Spleen (tissue), 11 donors: ENCODE measurements around the gene MEGF6. TPM values are rescaled to one million over a fixed set of nuclear protein-coding genes. Genes with fewer than 3 reads are reported as not detected.

Experiments used
- DNase-seq: peaks from one replicate; pipeline ENCODE4 v3.0.0-alpha.2; 2020
- H3K27ac ChIP-seq, 8 donors: fragments of 200-600 bp; sonication (generic) in 7 of 8; 1 replicate in 4 of 8; 2 replicates in 4 of 8; pipeline versions ENCODE4 v1.5.0 to v1.8.0; 2016 to 2021; ENCODE audit warnings: inconsistent platforms in 4 of 8, mild to moderate bottlenecking in 4 of 8, moderate library complexity in 1 of 8
- H3K27me3 ChIP-seq, 7 donors: fragments of 200-600 bp; sonication (generic) in 6 of 7; replicated peaks in 1 of 7; 1 replicate in 4 of 7; 2 replicates in 3 of 7; pipeline versions ENCODE4 v1.5.0 to v1.8.0; 2016 to 2021; ENCODE audit warnings: inconsistent platforms in 3 of 7, mild to moderate bottlenecking in 1 of 7
- H3K36me3 ChIP-seq, 6 donors: fragments of 200-600 bp; sonication (generic) in 5 of 6; 1 replicate in 4 of 6; 2 replicates in 2 of 6; pipeline versions ENCODE4 v1.5.0 to v1.8.0; 2016 to 2021; ENCODE audit warnings: inconsistent platforms in 2 of 6
- H3K4me1 ChIP-seq, 6 donors: fragments of 200-600 bp; sonication (generic) in 5 of 6; 1 replicate in 3 of 6; 2 replicates in 3 of 6; pipeline versions ENCODE4 v1.5.0 to v1.8.0; 2016 to 2021; ENCODE audit warnings: inconsistent platforms in 3 of 6
- H3K4me3 ChIP-seq, 8 donors: fragments of 200-600 bp; sonication (generic) in 7 of 8; 1 replicate in 4 of 8; 2 replicates in 4 of 8; pipeline versions ENCODE4 v1.5.0 to v1.8.0; 2016 to 2021; ENCODE audit warnings: inconsistent platforms in 4 of 8, mild to moderate bottlenecking in 4 of 8, moderate library complexity in 2 of 8
- H3K9me3 ChIP-seq, 8 donors: fragments of 200-600 bp; sonication (generic) in 7 of 8; 1 replicate in 4 of 8; 2 replicates in 4 of 8; pipeline versions ENCODE4 v1.5.0 to v1.8.0; 2016 to 2021; ENCODE audit warnings: inconsistent platforms in 4 of 8
- CTCF ChIP-seq, 11 experiments: fragments of 200-600 bp in 7 of 11; fragments of 450-650 bp in 4 of 11; sonication (generic) in 4 of 11; IDR thresholded peaks in 8 of 11; conservative IDR thresholded peaks in 3 of 11; 1 replicate in 7 of 11; 2 replicates in 4 of 11; pipeline versions ENCODE4 v1.4.0 to v1.8.0; 2016 to 2021; ENCODE audit warnings: antibody characterized with exemption in 11 of 11, inconsistent platforms in 4 of 11, mild to moderate bottlenecking in 1 of 11
- POLR2A ChIP-seq, 3 donors: fragments of 450-650 bp; IDR thresholded peaks; one replicate each; pipeline ENCODE4 v1.5.1; 2017; ENCODE audit warnings: antibody characterized with exemption in 3 of 3, mild to moderate bottlenecking in 1 of 3
- POLR2AphosphoS5 ChIP-seq, 3 donors: sonication (generic); formaldehyde crosslinking; IDR thresholded peaks; one replicate each; pipeline ENCODE4 v1.5.1; 2017; ENCODE audit warnings: antibody characterized with exemption in 3 of 3
- WGBS, 5 donors: extraction: QIAGEN DNeasy Blood & Tissue Kit in 3 of 5; methylation state at CpG; one replicate each; pipeline versions ENCODE4 v1.1.5 to v1.1.7; 2013 to 2018; 5-methylcytosine and 5-hydroxymethylcytosine counted together
- intact Hi-C: fragments of 100-400 bp; cut with DNase I; formaldehyde crosslinking; loops from one replicate; pipeline ENCODE4 v1.15.0; 2023; ENCODE audit warnings: low total_unique reads
- polyA plus RNA-seq, 3 donors: library from polyadenylated mRNA; stranded (reverse); fragments of 200-250 nt; gene quantifications; one replicate each; pipeline ENCODE4 v1.2.1, GENCODE V29; 2013
- total RNA-seq, 7 donors: library from RNA; depleted of rRNA in 3 of 7; stranded (reverse); fragments of >200 nt in 3 of 7; fragmentation: NEBNext Ultra II Directional in 4 of 7; extraction: Animal tissue kit (Norgen Biotek cat#: 25700) in 4 of 7; gene quantifications; one replicate each; pipeline versions ENCODE4 v1.1.0 to v1.2.1, GENCODE V29; 2016 to 2021
- donor health status: healthy with polysubstance abuse.
- donor health status: DM: no; HTN: no; CAD: no; lungs with moderate emphysema.
- donor health status: DM: no; HTN: no; CAD: no.
- donor health status: Bipolar disorder and iron deficiency.
- donor health status: healthy.
- donor health status: DM: no; HTN: no; CAD: no.
- donor health status: DM: yes; HTN: yes; CAD: no.

Gene MEGF6
- total and polyA plus RNA-seq, 10 donors: 8.7 to 39.5 (median 20.3) TPM

DNA sequence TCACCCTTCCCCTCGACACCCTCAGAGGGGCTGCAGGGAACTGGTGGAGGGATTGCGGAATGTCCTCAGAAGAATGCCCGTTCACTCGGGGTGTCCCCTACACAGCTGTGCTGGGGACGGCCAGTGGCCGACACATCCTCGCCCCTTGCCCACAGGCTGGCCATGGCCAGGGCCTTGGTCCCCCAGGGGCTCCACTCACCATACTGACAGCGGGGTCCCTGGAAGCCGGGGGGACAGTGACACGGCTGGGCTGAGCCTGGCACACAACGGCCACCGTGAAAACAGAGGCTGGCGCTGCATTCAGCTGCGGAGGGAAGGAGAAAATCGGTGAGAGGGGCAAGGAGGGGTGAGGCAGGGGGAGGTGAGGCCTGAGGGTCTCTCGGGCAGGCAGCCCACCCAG, 31.7 kb downstream of the MEGF6 start:
- WGBS, 5 donors: 91 to 96% (median 92%) methylated on average over 15 to 16 of the region's 16 CpGs

GRCh38 chr1:3578906-3579305, 32.4 kb downstream of the MEGF6 start:
- no peak for DNase-seq
- peaks cover 0 to 22% (median 3%) of the 10 kb centered on the region in 6 donors for H3K4me1 ChIP-seq

More for the DNA sequence above, 31.7 kb downstream of the MEGF6 start:
- Histone ChIP-seq H3K4me1 (peaks cover 0 to 22% (median 3%) of the 10 kb centered on the region in 6 donors), H3K4me3 (no peak overlapping the region), H3K27me3 (peaks cover 0 to 30% (median 0%) of the 10 kb centered on the region in 7 donors), H3K9me3 (no peaks in the 10 kb centered on the region), H3K27ac (no peak overlapping the region), H3K36me3 (no peaks in the 10 kb centered on the region)
- TF ChIP-seq POLR2AphosphoS5 (IDR thresholded peaks at IDR 0.05) (no peak), POLR2A (IDR thresholded peaks at IDR 0.05) (no peak), CTCF (IDR thresholded peaks at IDR 0.05 in 8 of 11, conservative IDR thresholded peaks at IDR 0.05 in 3 of 11) (no peak)
- intact Hi-C loops: no loop called here
- DNase-seq: no peak

GRCh38 chr1:3578433-3578805, 32.9 kb downstream of the MEGF6 start:
- H3K27ac ChIP-seq: no peak overlapping the region
- H3K9me3 ChIP-seq: no peaks in the 10 kb centered on the region
- intact Hi-C loops: no loop called here
- DNase-seq: no peak
- peaks cover 0 to 30% (median 0%) of the 10 kb centered on the region in 7 donors for H3K27me3 ChIP-seq
- H3K36me3 ChIP-seq: no peaks in the 10 kb centered on the region
- TF ChIP-seq CTCF (IDR thresholded peaks at IDR 0.05 in 8 of 11, conservative IDR thresholded peaks at IDR 0.05 in 3 of 11): no peak
- TF ChIP-seq POLR2A (IDR thresholded peaks at IDR 0.05): no peak
- no peak for TF ChIP-seq POLR2AphosphoS5 (IDR thresholded peaks at IDR 0.05)
- WGBS, 5 donors: 74 to 100% (median 80%) methylated on average over 1 to 8 of the region's 8 CpGs
- peaks cover 0 to 22% (median 3%) of the 10 kb centered on the region in 6 donors for H3K4me1 ChIP-seq
- H3K4me3 ChIP-seq: no peak overlapping the region

More at GRCh38 chr1:3578906-3579305, 32.4 kb downstream of the MEGF6 start:
- intact Hi-C loops: no loop called here
- Histone ChIP-seq H3K36me3 (no peaks in the 10 kb centered on the region), H3K9me3 (no peaks in the 10 kb centered on the region), H3K27me3 (peaks cover 0 to 30% (median 0%) of the 10 kb centered on the region in 7 donors), H3K4me3 (no peak overlapping the region), H3K27ac (no peak overlapping the region)
- no peak for TF ChIP-seq POLR2A (IDR thresholded peaks at IDR 0.05)
- no peak for TF ChIP-seq CTCF (IDR thresholded peaks at IDR 0.05 in 8 of 11, conservative IDR thresholded peaks at IDR 0.05 in 3 of 11)
- no peak for TF ChIP-seq POLR2AphosphoS5 (IDR thresholded peaks at IDR 0.05)
- WGBS, 5 donors: 73 to 86% (median 80%) methylated on average over 12 to 19 of the region's 19 CpGs

GRCh38 chr1:3577711-3578432, 33.4 kb downstream of the MEGF6 start:
- Histone ChIP-seq H3K9me3 (no peaks in the 10 kb centered on the region), H3K4me1 (peaks cover 0 to 22% (median 3%) of the 10 kb centered on the region in 6 donors), H3K36me3 (no peaks in the 10 kb centered on the region), H3K27me3 (peaks cover 0 to 30% (median 0%) of the 10 kb centered on the region in 7 donors), H3K27ac (no peak overlapping the region), H3K4me3 (no peak overlapping the region)
- intact Hi-C loops: no loop called here
- 68 to 88% (median 77%) methylated on average over 20 to 27 of the region's 27 CpGs for WGBS, 5 donors
- TF ChIP-seq CTCF (IDR thresholded peaks at IDR 0.05 in 8 of 11, conservative IDR thresholded peaks at IDR 0.05 in 3 of 11) (no peak), POLR2A (IDR thresholded peaks at IDR 0.05) (no peak)
- DNase-seq: no peak
